K562 (cell line): ENCODE results near the gene CCDC148.

Experiments used
- ETV1 ChIP-seq: fragments of 450-650 bp; conservative IDR thresholded peaks from 2 replicates; pipeline ENCODE4 v1.6.1; 2016; ENCODE audit warnings: missing genetic modification characterization, control low read depth, low read depth, missing compliant biosample characterization
- KDM1A ChIP-seq, 2 experiments: fragments of 450-650 bp; IDR thresholded peaks; 2 replicates each; pipeline ENCODE4 v1.6.1; 2016; ENCODE audit warnings: mild to moderate bottlenecking in 2 of 2
- MEF2A ChIP-seq: IDR thresholded peaks from 2 replicates; pipeline ENCODE4 v1.6.1; 2011; ENCODE audit warnings: low read depth, mild to moderate bottlenecking, low read length, moderate library complexity; ENCODE audit not compliant: control insufficient read depth
- TAF1 ChIP-seq: IDR thresholded peaks from 2 replicates; pipeline ENCODE4 v1.6.1; 2011; ENCODE audit warnings: mild to moderate bottlenecking, low read length, moderate library complexity; ENCODE audit not compliant: insufficient read depth, control insufficient read depth, severe bottlenecking; ENCODE audit errors: extremely low read depth

GRCh38 chr2:158486970-158487325 is 30.4 kb upstream of the CCDC148 start:
- TF ChIP-seq ETV1 (tag) (no peak), MEF2A (no peak), KDM1A (IDR thresholded peaks at IDR 0.05) (no peak), TAF1 (no peak)
